NCI-H1694 (cell line): ENCODE results near the gene KIF19.
A peak's percentile ranks its signal among the peaks of the same experiment; 100 is the strongest.

ENCODE experiments used
- DNase-seq: peaks from one replicate; lab custom pipeline; 2025; lab: John Stamatoyannopoulos, UW

The KIF19 gene

DNA sequence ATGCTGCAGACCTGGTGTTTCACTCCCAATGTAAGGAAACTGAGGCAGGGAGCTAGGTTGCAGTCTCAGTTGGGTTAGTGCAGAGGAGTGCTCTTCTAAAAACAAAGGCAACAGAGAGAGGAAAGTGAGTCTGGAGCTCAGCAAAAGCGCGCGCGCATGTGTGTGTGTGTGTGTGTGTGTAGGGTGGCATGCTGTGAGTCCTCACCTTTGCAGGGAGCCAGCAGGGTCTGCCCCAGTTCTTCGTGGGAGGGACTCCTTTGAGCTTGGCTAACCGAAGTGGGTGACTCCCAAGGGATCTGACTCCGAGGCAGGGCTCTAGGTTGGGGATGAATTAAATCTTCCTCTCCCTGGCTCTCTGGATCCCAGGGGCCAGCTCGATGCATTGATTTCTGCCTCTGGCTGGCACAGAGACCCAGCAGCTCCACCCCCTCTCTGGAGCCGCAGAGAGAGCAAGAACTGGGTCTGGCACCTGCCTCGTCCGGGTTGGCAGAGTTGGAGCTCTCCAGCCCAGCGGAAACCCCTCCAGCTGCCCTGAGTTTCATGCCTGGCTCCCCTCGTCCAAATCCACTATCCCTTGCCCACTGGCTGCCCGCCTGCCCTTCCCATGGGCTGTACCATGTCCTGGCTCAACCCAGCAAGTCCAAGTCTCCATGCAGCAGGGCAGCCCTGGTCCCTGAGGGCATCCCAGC is 36.9 kb downstream of the KIF19 start:
- DNase-seq = no peak

DNA sequence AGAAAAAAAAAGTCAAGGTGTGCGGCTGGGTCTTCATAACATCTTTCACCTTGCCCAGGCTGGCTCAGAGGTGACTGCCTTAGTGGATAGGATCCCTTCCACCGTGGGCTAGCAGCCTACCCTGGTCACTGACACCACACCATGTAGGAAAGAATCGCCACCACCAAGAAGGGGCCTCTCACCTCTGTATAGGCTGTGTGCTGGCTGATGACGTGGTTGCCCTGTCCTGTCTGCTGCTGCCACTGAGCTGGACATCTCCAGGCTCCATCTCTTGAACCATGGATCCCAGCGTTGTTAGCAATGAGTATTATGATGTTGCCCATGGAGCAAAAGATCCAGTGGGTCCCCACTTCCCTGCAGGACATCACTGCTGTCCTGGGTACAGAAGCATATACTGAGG is 41.2 kb downstream of the KIF19 start, which contains the start of gene GPR142:
TSS of gene GPR142 (plus strand) at position 301 of the 400 bp plus-strand sequence. CDS start 2,035 bp downstream, outside the sequence.
- no peak for DNase-seq

DNA sequence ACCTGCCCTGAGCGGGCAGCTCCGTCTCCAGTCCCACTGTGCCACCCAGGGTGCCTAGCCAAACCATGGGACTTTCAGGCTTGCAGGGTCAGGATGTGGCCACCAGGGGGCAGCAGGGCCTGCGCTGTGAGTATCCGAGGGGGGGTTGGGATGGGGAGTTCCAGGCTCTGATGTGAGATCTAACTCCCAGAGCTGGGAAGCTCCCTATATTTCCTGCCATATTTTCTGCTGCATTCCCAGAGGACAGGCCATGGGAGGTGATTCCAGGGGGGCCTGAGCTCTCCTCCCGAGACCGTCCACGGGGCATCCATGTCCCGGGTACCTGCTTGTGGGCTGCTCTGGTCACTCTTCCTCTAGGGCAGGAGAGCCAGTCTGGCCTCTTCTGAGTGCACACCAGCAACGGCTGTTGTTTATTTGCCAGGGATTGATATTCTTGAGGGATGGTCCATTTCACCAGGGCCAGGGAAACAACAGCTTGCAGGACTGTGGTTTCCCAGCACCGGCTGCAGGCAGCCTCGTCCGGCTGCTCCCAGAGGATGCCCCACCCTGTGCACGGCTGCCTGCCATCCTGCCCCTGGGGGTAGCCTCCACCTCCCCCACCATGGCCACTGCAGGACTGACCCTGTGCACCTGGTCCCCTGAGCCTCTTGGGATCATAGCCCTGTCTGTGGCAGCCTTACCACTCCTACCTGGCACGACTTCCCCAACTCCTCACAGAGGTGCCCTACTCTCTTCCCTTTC is 42.5 kb downstream of the KIF19 start:
- peak; percentile 80 for DNase-seq

DNA sequence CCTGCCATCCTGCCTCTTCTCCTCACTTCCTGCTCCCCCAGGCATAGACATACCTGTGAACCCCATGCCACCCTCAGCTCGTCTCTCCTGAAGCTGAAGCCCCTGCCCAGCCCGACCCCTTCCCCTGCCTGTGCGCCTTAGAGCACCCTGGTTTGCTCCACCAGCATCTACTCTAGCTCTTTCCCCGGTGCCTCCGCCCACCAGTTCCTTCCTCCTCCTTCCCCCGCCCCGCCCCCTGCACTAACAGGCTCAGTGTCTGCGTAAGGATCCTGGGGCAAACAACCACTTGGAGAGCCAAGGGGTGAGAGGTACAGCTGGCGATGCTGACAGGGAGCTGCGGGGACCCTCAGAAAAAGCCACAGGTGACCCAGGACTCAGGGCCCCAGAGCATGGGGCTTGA is 43.2 kb downstream of the KIF19 start:
- DNase-seq = no peak

DNA sequence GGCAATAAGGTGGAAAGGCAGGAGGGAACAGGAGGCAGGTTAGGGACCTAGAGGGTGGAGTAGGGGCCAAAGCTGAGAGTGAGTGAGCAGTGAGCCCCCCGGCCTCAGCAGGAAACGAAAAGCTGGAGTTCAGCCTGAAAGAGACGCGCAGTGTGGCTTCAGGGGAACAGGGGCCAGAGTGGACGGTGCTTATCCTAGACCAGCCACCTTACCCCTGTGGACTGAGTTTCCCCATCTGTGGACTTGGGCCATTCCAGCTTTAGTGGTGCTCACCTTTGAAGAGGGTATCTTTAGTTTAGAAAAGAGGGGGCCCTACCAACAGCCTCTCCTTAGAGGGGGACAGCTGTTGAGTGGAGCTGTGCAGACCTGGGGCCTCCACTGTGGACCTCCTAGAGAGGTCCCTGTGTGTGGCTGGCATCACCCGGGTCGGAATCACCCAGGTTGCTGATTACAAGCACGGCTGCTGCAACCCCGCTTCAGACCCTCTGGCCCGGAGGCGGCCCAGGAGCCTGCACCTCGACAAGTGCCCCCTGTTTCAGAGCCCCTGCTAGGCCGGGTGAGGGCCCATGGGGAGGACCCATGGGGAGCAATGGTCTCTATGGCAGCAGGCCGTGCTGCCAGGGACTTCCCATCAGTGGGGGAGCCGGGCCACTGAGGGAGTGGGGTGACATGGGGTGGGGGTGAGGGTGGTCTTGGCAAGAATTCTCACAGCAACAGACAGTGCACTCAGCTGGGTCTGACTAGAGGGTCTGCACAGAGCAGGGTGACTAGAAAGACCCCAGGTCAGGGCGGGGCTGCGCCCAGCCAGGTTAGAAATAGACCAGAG is 43.9 kb downstream of the KIF19 start:
- DNase-seq = no peak

DNA sequence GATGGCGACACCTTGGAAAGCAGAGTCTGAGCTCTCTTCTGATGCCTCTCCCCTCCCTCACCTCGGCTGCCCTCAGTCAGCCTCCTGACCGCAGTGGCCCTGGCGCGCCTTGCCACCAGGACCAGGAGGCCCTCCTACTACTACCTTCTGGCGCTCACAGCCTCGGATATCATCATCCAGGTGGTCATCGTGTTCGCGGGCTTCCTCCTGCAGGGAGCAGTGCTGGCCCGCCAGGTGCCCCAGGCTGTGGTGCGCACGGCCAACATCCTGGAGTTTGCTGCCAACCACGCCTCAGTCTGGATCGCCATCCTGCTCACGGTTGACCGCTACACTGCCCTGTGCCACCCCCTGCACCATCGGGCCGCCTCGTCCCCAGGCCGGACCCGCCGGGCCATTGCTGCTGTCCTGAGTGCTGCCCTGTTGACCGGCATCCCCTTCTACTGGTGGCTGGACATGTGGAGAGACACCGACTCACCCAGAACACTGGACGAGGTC is 45.7 kb downstream of the KIF19 start:
- DNase-seq = no peak

DNA sequence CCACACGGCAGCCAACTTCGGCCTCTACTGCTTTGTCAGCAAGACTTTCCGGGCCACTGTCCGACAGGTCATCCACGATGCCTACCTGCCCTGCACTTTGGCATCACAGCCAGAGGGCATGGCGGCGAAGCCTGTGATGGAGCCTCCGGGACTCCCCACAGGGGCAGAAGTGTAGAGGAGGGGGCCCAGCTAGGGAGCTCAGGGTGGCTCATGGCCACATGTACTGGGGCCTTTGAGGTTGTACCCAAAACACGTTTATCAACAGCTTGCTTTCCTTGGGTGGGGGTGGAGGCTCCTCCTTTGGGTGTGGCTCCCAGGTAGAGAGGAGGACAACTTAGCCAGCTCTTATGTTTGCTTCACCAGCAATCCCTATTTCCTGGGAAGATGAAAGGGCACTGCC is 46.4 kb downstream of the KIF19 start:
- no peak for DNase-seq

DNA sequence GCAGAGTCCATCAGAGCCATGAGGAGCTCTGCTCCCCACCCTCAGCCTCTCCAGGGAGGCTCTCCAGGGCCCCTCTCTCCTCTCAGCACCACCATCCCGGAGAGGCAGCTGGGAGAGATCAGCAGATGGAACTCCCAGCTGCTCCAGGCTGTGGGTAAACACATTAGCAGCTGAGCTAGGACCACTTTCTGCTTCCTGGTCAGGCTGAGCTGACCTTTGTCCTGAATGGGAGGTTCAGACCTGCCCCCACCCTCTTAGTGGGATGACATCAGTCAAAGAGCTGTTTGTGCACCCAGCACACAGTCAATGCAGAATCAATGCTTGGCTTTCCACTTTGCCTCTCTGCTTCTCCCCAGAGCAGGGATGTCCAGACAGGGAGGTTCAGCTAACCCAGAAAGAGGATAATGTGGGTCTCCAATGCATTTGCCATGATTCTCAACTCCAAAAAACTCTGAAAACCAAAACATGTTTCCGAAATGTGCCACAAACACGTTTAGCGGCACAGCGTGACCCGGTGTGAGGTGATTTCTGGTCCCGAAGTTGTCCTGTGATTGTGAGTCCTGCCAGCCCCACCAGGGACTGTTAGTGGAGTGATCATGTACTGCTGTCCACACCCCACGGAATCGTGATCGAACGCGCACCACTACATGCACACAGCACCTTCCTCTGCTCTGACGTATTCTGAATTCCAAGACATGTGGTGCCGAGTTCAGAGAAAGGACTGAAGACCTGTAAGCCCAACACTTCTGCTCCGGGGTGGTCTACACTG is 48.0 kb downstream of the KIF19 start:
- DNase-seq = peak; percentile 75

DNA sequence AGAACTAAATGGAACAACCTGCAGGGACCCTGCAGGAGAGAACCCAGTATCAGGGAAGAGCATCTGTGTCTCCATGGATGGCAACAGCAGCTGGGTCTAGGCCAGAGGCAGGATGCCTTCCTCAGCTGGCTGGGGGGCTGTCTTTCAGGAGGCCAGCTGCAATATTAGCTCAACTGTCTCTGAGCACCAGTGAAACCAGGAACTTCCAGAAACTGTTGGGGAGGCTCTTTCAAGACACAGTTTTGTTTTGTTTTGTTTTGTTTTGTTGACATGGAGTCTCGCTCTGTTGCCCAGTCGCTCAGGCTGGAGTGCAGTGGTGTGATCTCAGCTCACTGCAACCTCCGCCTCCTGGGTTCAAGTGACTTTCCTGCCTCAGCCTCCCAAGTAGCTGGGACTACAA is 48.8 kb downstream of the KIF19 start:
- no peak for DNase-seq

DNA sequence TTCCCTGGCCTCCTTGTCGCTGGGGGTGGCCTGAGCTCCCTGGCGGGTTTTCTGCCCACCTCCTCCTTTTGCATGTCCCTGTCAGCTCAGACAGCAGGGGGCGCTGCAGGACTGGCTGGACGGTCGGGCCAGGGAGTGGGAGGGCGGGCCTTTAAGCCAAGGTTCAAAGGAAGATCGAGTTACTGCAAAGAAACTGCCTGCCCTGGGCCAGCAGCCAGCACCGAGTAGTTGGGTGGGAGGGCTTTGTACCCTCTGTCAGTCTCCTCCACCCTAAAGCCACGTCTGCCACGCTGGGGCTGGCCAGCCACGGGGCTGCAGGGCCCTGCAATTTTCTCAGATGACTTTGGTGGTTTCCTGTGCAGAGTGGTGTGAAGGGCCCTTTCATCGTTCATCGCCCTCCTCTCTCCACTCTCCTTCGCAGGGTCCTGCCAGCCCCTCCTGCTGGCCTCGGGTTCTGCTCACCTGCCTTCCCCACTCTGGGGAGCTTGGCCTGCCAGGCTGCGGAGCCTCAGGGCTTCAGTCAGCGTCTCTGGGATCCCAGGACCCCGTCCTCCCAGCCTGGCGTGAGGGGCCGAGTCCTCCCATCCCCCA is 53.6 kb downstream of the KIF19 start:
- peak; percentile 81 for DNase-seq

DNA sequence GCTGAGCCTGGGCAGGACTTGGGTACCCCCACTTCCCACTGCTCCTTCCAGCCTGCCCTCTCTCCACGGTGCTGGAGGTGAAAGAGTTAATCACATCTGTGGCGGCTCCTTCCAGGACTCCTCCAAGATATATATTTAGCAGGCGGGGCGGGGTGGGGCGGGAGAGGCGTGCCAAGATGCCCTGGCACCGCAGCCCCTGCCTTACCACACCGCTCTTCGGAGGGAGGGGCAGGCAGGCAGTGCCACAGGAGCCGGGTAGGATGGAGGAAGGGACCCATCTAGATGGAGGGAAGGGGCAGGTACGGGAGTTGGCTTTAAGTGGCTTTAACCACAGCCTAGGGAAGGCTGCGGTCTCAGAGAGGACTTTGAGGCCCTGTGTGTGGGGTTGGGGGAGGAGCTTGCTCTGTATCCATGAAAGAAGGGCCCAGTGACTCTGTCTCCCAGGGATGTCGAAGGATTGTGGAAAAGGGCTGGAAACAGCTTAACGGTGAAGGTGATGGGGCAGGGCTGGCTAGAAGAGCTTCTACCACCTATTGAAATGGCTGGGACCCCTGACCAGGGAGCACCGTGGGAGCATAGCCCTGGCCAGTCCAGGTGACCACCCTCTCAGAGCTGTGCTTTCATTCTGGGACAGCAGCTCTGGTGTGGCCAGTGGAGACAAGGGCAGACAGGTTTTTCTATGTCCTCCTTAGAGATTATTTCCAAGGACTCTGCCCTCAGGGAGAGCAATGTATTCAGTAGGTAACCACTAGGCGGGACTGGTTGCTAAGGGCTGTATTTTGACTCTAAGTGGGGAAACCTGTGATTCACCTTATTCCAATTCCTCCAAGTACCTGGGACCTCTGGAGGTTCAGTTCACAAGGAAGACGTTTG is 54.3 kb downstream of the KIF19 start:
- no peak for DNase-seq

DNA sequence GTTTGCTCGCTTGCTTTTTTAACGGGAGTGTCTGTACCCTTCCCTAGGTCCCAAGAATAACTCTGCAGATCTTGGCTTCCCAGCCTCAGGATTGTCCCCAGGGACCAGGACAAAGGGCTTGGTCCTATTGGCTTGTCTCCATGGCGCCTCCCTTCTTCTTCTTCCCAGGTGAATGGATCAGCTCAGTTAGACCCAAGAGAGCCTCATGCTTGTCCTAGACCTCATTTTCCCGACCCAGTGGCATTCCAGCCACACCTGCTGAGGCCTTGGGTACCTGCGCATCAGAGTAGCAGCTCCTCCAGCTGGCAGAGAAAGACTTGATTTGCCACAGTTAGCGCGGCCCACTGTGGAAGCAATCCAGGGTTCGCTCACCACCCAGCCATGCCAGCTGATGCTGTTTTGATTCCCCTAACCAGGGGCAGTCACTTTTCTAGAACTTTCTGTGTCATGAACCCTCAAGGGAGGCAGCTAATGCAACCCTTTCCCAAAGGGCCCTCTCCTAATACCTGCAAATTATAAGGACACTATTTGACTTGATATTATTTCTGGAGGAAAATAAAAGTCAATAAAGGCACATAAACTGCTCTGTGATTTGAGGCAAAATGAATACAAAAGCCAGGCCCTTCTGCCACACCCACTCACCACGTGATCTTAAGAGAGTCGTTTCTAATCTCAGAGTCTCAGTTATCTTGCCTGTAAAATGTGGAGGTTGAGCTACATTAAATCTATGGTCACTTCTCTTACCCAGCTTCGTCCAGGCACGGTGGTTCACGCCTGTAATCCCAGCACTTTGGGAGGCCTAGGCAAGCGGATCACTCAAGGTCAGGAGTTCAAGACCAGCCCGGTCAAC is 55.2 kb downstream of the KIF19 start:
- DNase-seq = no peak

DNA sequence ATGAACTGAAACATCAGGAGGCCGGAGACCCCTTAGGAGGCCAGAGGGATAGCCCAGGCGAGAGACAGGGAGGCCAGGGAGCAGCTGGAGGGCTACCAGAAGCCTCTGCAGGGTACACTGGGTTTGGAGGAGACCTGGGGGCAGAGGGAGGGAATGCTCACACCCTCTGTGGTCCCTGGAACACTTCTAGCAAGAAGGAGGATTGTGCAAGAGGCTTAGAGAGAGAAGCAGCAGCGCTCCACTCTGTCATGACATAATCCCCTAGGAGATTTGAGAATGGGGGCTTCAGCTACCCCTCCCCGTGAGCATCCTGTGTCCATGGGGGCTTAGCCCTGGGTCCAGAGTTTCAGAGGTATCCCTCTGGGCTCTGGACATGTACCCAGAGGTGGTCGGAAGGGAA is 57.1 kb downstream of the KIF19 start:
- no peak for DNase-seq

DNA sequence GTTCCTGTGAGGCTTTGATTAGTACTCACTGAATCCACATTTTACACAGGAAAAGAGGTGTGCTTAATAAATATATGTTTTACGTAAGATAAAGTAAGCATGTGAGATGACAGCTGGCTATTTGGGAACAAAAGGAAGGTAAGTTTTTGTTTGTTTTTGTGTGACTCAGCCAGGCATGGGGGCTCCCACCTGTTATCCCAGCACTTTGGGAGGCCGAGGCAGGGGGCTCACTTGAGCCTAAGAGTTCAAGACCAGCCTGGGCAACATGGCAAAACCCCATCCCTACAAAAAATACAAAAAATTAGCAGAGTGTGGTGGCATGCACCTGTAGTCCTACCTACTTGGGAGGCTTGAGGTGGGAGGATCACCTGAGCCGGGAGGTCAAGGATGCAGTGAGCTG is 59.2 kb downstream of the KIF19 start:
- DNase-seq = no peak

DNA sequence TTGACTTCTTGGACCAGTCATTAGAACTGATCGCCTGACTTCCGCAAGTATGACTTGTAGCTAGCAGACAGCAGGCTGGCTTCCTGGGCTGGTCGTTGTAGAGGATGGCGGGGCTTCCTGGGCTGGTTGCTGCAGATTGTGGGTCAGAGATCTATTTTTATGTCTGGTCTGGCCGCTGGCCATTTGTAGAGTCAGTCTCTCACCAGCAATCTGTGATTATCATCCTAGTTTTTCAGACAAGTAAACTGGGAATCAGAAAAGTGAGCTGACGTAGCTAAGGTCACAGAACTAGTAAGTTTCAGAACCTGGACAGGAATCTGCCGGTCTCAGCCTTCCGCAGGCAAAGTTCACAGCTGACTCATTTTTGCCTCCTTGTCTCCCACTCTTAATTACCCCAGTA is 60.4 kb downstream of the KIF19 start:
- DNase-seq = no peak

DNA sequence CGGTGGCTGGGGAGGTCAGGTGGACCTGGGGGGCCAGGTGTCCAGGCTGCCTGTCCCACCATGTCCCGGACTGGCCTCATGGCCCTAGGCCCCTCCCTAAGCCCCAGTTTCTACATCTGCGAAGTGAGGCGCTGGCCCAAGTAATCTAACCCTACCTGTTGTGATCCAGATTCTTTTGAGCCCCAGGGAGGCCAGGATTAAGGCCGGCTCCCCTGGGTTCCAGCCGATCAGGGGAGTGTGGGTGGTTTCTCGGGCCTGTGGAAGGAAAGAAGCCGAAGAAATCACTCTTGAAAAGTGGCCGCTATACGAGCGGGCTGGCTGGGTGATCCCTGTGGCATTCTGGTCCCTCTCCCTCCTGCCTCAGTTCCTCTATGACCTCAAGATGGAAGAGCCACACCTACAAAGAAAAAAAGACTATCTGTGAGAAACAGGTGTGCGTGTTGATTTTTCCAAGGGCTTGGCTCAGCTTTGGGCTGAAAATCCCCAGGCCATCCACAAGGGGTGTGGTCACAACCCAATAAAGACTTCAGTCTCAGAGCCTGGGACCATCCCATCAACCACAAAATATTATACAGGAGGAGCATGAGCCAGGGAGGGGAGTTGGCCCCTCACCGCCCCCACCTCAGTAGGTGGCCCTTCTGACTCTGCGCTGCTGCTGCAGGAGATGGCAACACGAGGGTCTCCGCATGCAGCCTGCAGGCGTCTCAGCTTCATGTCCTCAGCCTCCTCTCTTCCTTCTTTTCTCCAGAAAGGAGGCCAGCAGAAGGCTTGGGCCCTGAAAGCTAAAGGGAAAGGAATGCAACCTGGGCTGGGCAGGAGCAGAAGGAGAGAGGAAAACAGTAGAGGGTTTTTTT is 61.6 kb downstream of the KIF19 start:
- no peak for DNase-seq

DNA sequence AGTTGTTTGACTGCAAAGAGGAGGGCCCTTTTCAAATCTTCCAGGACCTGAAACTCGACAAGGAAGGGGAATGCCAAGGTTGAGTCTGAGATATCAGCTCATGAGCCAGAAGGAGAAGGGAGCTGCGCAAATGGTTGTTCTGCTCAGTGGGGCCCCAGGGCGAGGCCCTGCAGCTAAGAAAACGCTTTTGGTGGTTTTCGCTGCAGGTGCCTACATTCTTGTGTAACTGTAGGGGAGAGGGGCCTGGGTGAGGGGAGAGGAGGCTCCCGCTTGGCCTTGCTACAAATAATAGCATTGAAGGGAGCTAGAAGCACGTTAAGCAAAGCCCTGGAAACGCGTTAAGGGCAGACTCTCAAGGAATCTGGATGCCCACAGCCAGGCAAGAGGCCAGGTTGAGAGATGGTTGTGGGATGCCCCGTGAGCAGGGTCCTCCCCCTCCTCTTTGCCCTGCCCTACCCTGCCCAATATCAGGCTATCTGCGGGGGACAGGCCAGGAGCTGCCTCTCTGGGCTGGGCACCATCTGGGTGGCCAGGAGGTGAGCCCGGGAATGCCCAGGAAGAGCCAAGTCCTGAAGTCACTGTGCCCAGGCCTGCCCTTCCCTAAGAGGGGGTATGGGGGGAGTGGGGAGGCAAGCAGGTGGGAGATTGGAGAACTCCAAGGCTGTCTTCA is 63.2 kb downstream of the KIF19 start:
- no peak for DNase-seq
